Measurements from ENCODE around the gene TNFSF9. TPM values are rescaled to one million over a fixed set of nuclear protein-coding genes. Genes with fewer than 3 reads are reported as not detected.

The TNFSF9 gene, protein sequence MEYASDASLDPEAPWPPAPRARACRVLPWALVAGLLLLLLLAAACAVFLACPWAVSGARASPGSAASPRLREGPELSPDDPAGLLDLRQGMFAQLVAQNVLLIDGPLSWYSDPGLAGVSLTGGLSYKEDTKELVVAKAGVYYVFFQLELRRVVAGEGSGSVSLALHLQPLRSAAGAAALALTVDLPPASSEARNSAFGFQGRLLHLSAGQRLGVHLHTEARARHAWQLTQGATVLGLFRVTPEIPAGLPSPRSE
- 64.1 TPM for polyA plus RNA-seq (2012; ENCODE audit: low read depth, missing spikeins)

DNA sequence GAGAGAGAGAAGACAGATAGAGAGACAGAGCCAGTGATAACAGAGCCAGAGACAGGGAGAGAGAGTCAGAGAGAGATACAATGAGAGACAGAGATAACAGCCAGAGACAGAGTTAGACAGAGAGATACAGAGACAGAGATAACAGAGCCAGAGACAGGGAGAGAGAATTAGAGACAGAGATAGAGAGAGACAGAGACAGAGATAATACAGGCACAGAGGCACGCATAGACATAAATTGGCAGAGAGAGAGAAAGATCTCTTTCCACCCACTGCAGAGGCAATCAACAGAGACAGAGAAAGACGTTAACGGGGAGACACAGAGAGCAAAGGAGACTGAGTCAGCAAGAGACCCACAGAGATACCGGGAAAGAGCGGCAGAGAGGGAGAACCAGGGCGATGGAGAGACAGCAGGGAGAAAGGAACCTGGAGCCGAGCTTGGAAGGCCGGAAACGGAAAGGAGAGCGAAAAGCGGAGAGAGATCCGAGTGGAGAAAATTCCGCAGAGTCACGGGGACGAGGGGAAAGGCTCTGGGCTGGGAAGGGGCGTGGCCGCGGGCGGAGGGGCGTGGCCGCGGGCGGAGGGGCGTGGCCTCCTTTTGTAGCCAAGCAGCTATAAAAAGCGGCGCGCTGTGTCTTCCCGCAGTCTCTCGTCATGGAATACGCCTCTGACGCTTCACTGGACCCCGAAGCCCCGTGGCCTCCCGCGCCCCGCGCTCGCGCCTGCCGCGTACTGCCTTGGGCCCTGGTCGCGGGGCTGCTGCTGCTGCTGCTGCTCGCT, at the start of gene TNFSF9:
TSS of gene TNFSF9 (plus strand) at position 641 of the 777 bp plus-strand sequence. CDS start at position 652, 11 bp downstream.
- FAIRE-seq (peak; percentile 94), DNase-seq (ENCODE audit: insufficient read length, low spot score) (peak; percentile 68)
- TF ChIP-seq SPI1 (IDR thresholded peaks at IDR 0.05; ENCODE audit: low read depth, low read length), result no peak
- peak; percentile 5 for TF ChIP-seq PAX5 (IDR thresholded peaks at IDR 0.05; ENCODE audit: insufficient read depth, low read length, severe bottlenecking)
- peak; percentile 99 for TF ChIP-seq POLR2A (IDR thresholded peaks at IDR 0.05; ENCODE audit: low read depth, low read length)
- peak; percentile 96 for TF ChIP-seq TAF1 (IDR thresholded peaks at IDR 0.05; ENCODE audit: low read depth, low read length)
- peak; percentile 100 for TF ChIP-seq POLR2AphosphoS5 (IDR thresholded peaks at IDR 0.05; ENCODE audit: low read depth, low read length)
- peak; percentile 95 for TF ChIP-seq POU2F2 (IDR thresholded peaks at IDR 0.05; ENCODE audit: low read depth, low read length)

GRCh38 chr19:6481541-6482342, 49.1 kb upstream of the TNFSF9 start, which contains the start of gene DENND1C:
Gene DENND1C, minus strand, starts transcription at chr19:6481787. Its CDS starts 92 bp downstream, at chr19:6481695.
- TF ChIP-seq SPI1 (IDR thresholded peaks at IDR 0.05; ENCODE audit: low read depth, low read length) (peak; percentile 76), PAX5 (IDR thresholded peaks at IDR 0.05; ENCODE audit: insufficient read depth, low read length, severe bottlenecking) (no peak), POU2F2 (IDR thresholded peaks at IDR 0.05; ENCODE audit: low read depth, low read length) (peak; percentile 61; the same call in 1 of the 2 replicates), TAF1 (IDR thresholded peaks at IDR 0.05; ENCODE audit: low read depth, low read length) (peak; percentile 61), POLR2A (IDR thresholded peaks at IDR 0.05; ENCODE audit: low read depth, low read length) (peak; percentile 72; the same call in 1 of the 2 replicates), POLR2AphosphoS5 (IDR thresholded peaks at IDR 0.05; ENCODE audit: low read depth, low read length) (peak; percentile 41; the same call in 1 of the 2 replicates)
- DNase-seq (ENCODE audit: insufficient read length, low spot score), result no peak
- peak; percentile 95 for FAIRE-seq

- no peak for TF ChIP-seq POLR2AphosphoS5 (IDR thresholded peaks at IDR 0.05; ENCODE audit: low read depth, low read length)
- DNase-seq (ENCODE audit: insufficient read length, low spot score), result no peak
- FAIRE-seq, result no peak
Measured at GRCh38 chr19:6482343-6482686, 48.5 kb upstream of the TNFSF9 start.

GRCh38 chr19:6483235-6483634, 47.6 kb upstream of the TNFSF9 start:
- no peak for TF ChIP-seq POLR2A (IDR thresholded peaks at IDR 0.05; ENCODE audit: low read depth, low read length)
- no peak for TF ChIP-seq POU2F2 (IDR thresholded peaks at IDR 0.05; ENCODE audit: low read depth, low read length)
- TF ChIP-seq SPI1 (IDR thresholded peaks at IDR 0.05; ENCODE audit: low read depth, low read length), result no peak
- no peak for TF ChIP-seq TAF1 (IDR thresholded peaks at IDR 0.05; ENCODE audit: low read depth, low read length)
- TF ChIP-seq PAX5 (IDR thresholded peaks at IDR 0.05; ENCODE audit: insufficient read depth, low read length, severe bottlenecking), result no peak
- TF ChIP-seq POLR2AphosphoS5 (IDR thresholded peaks at IDR 0.05; ENCODE audit: low read depth, low read length), result no peak
- DNase-seq (ENCODE audit: insufficient read length, low spot score) (no peak), FAIRE-seq (no peak)

DNA sequence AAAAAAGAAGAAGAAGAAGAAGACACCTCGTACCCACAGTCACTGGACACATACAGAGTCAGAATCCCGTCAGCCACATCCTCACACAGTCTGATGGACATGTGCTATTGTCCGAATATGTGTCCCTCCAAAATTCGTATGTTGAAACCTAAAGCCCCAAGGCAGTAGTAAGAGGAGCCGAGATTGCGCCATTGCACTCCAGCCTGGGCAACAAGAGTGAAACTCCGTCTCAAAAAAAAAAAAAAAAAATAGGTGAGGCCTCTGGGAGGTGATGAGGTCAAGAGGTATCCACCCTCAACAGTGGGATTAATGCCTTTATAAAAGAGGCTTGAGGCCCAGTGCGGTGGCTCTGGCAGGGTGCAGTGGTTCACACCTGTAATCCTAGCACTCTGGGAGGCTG, 46.6 kb upstream of the TNFSF9 start:
- TF ChIP-seq PAX5 (IDR thresholded peaks at IDR 0.05; ENCODE audit: insufficient read depth, low read length, severe bottlenecking), result no peak
- no peak for TF ChIP-seq TAF1 (IDR thresholded peaks at IDR 0.05; ENCODE audit: low read depth, low read length)
- no peak for DNase-seq (ENCODE audit: insufficient read length, low spot score)
- FAIRE-seq, result no peak

GRCh38 chr19:6484831-6485230, 46.0 kb upstream of the TNFSF9 start:
- FAIRE-seq (no peak), DNase-seq (ENCODE audit: insufficient read length, low spot score) (no peak)
- no peak for TF ChIP-seq POLR2AphosphoS5 (IDR thresholded peaks at IDR 0.05; ENCODE audit: low read depth, low read length)
- no peak for TF ChIP-seq TAF1 (IDR thresholded peaks at IDR 0.05; ENCODE audit: low read depth, low read length)
- no peak for TF ChIP-seq PAX5 (IDR thresholded peaks at IDR 0.05; ENCODE audit: insufficient read depth, low read length, severe bottlenecking)

GRCh38 chr19:6489278-6490061, 41.4 kb upstream of the TNFSF9 start:
- no peak for DNase-seq (ENCODE audit: insufficient read length, low spot score)
- TF ChIP-seq POU2F2 (IDR thresholded peaks at IDR 0.05; ENCODE audit: low read depth, low read length) (0 out of 2 replicates have a peak, but pooled peaks have one; percentile 54), POLR2A (IDR thresholded peaks at IDR 0.05; ENCODE audit: low read depth, low read length) (peak; percentile 53), SPI1 (IDR thresholded peaks at IDR 0.05; ENCODE audit: low read depth, low read length) (peak; percentile 78), TAF1 (IDR thresholded peaks at IDR 0.05; ENCODE audit: low read depth, low read length) (peak; percentile 73; the same call in 1 of the 2 replicates), PAX5 (IDR thresholded peaks at IDR 0.05; ENCODE audit: insufficient read depth, low read length, severe bottlenecking) (no peak), POLR2AphosphoS5 (IDR thresholded peaks at IDR 0.05; ENCODE audit: low read depth, low read length) (peak; percentile 52)
- peak; percentile 97 for FAIRE-seq

- DNase-seq (ENCODE audit: insufficient read length, low spot score), result no peak
- FAIRE-seq, result peak; percentile 45
- TF ChIP-seq POU2F2 (IDR thresholded peaks at IDR 0.05; ENCODE audit: low read depth, low read length), result no peak
Measured at GRCh38 chr19:6490134-6490533, 40.7 kb upstream of the TNFSF9 start.
